ENCODE measurements around the gene FBN2.

The FBN2 gene

GRCh38 chr5:128253880-128254279, 284.2 kb downstream of the FBN2 start:
- Histone ChIP-seq H3K36me3 (ENCODE audit: insufficient read depth) (no peaks in the 10 kb centered on the region), H3K4me2 (no peak overlapping the region), H3K4me1 (ENCODE audit: low read depth, poor library complexity, severe bottlenecking) (no peaks in the 10 kb centered on the region), H3K27ac (no peak overlapping the region), H4K20me1 (ENCODE audit: insufficient read depth) (no peaks in the 10 kb centered on the region), H3K79me2 (ENCODE audit: insufficient read depth, low read depth) (no peaks in the 10 kb centered on the region), H3K27me3 (ENCODE audit: insufficient read depth, low read depth) (no peaks in the 10 kb centered on the region), H3K9ac (no peak overlapping the region), H2AFZ (ENCODE audit: low read depth) (no peak overlapping the region), H3K4me3 (IDR thresholded peaks at IDR 0.05; ENCODE audit: insufficient read depth, low read depth, low read length) (no peak overlapping the region)
- TF ChIP-seq CTCF (conservative IDR thresholded peaks at IDR 0.05; ENCODE audit: low read depth, low read length), result no peak

GRCh38 chr5:128253161-128253560, 284.9 kb downstream of the FBN2 start:
- Histone ChIP-seq H3K4me2 (no peak overlapping the region), H3K27me3 (ENCODE audit: insufficient read depth, low read depth) (no peaks in the 10 kb centered on the region), H2AFZ (ENCODE audit: low read depth) (no peak overlapping the region), H3K9ac (no peak overlapping the region), H3K27ac (no peak overlapping the region), H4K20me1 (ENCODE audit: insufficient read depth) (no peaks in the 10 kb centered on the region), H3K4me3 (IDR thresholded peaks at IDR 0.05; ENCODE audit: insufficient read depth, low read depth, low read length) (no peak overlapping the region), H3K36me3 (ENCODE audit: insufficient read depth) (no peaks in the 10 kb centered on the region), H3K4me1 (ENCODE audit: low read depth, poor library complexity, severe bottlenecking) (no peaks in the 10 kb centered on the region), H3K79me2 (ENCODE audit: insufficient read depth, low read depth) (no peaks in the 10 kb centered on the region)
- TF ChIP-seq CTCF (conservative IDR thresholded peaks at IDR 0.05; ENCODE audit: low read depth, low read length), result no peak

- H3K4me1 ChIP-seq (ENCODE audit: low read depth, poor library complexity, severe bottlenecking), result no peaks in the 10 kb centered on the region
- no peaks in the 10 kb centered on the region for H3K27me3 ChIP-seq (ENCODE audit: insufficient read depth, low read depth)
- H3K27ac ChIP-seq, result no peak overlapping the region
- no peak overlapping the region for H2AFZ ChIP-seq (ENCODE audit: low read depth)
- H4K20me1 ChIP-seq (ENCODE audit: insufficient read depth), result no peaks in the 10 kb centered on the region
- no peak for TF ChIP-seq CTCF (conservative IDR thresholded peaks at IDR 0.05; ENCODE audit: low read depth, low read length)
- H3K4me3 ChIP-seq (IDR thresholded peaks at IDR 0.05; ENCODE audit: insufficient read depth, low read depth, low read length), result no peak overlapping the region
- H3K4me2 ChIP-seq, result no peak overlapping the region
- H3K36me3 ChIP-seq (ENCODE audit: insufficient read depth), result no peaks in the 10 kb centered on the region
- no peak overlapping the region for H3K9ac ChIP-seq
- no peaks in the 10 kb centered on the region for H3K79me2 ChIP-seq (ENCODE audit: insufficient read depth, low read depth)
Observed at GRCh38 chr5:128252756-128253155, 285.3 kb downstream of the FBN2 start.

- no peak overlapping the region for H3K27ac ChIP-seq
- no peaks in the 10 kb centered on the region for H3K4me1 ChIP-seq (ENCODE audit: low read depth, poor library complexity, severe bottlenecking)
- no peaks in the 10 kb centered on the region for H3K27me3 ChIP-seq (ENCODE audit: insufficient read depth, low read depth)
- no peak overlapping the region for H2AFZ ChIP-seq (ENCODE audit: low read depth)
- H3K4me2 ChIP-seq, result no peak overlapping the region
- H3K9ac ChIP-seq, result no peak overlapping the region
- no peaks in the 10 kb centered on the region for H4K20me1 ChIP-seq (ENCODE audit: insufficient read depth)
- no peaks in the 10 kb centered on the region for H3K36me3 ChIP-seq (ENCODE audit: insufficient read depth)
- H3K79me2 ChIP-seq (ENCODE audit: insufficient read depth, low read depth), result no peaks in the 10 kb centered on the region
- TF ChIP-seq CTCF (conservative IDR thresholded peaks at IDR 0.05; ENCODE audit: low read depth, low read length), result no peak
- no peak overlapping the region for H3K4me3 ChIP-seq (IDR thresholded peaks at IDR 0.05; ENCODE audit: insufficient read depth, low read depth, low read length)
Observed at GRCh38 chr5:128252196-128252595, 285.8 kb downstream of the FBN2 start.

GRCh38 chr5:128245974-128246373, 292.1 kb downstream of the FBN2 start:
- Histone ChIP-seq H3K4me2 (no peak overlapping the region), H3K4me3 (IDR thresholded peaks at IDR 0.05; ENCODE audit: insufficient read depth, low read depth, low read length) (no peak overlapping the region), H4K20me1 (ENCODE audit: insufficient read depth) (no peaks in the 10 kb centered on the region), H3K36me3 (ENCODE audit: insufficient read depth) (no peaks in the 10 kb centered on the region), H3K27ac (no peak overlapping the region), H2AFZ (ENCODE audit: low read depth) (no peak overlapping the region), H3K4me1 (ENCODE audit: low read depth, poor library complexity, severe bottlenecking) (no peaks in the 10 kb centered on the region), H3K27me3 (ENCODE audit: insufficient read depth, low read depth) (no peaks in the 10 kb centered on the region), H3K9ac (no peak overlapping the region), H3K79me2 (ENCODE audit: insufficient read depth, low read depth) (no peaks in the 10 kb centered on the region)
- TF ChIP-seq CTCF (conservative IDR thresholded peaks at IDR 0.05; ENCODE audit: low read depth, low read length), result no peak
